HG03439 (cell line): ENCODE data around the gene ZNF692.

Experiments
- ATAC-seq: cut with Tn5 transposase; IDR thresholded peaks from one replicate; pipeline ENCODE4 v1.9.1; 2021; ENCODE audit warnings: mild to moderate bottlenecking, moderate library complexity; ENCODE audit not compliant: unreplicated experiment

ZNF692 gene

GRCh38 chr1:248828845-248829244 is 30.0 kb downstream of the ZNF692 start:
- no peak for ATAC-seq

- peak; percentile 91 for ATAC-seq
Measured at GRCh38 chr1:248825909-248826760, 32.8 kb downstream of the ZNF692 start, which contains the start of gene SH3BP5L. Gene SH3BP5L, minus strand, starts transcription at chr1:248825915. Its CDS starts 980 bp downstream, at chr1:248824935.

DNA sequence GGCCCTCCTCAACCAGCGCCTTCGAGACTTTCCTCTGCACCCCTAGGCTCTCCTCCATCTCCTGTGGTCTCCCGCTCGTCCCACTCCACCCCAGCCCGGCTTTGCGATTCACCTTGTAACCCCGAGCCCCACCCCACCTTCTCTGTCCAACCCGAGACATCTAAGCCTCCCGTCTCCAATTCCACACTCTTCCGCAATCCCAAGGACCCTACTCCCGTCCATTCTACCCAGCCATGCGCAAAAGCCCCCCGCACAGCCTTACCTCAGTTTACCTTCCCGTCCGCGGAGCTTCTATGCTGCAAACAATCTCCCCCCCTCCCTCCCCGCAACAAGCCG is 33.3 kb downstream of the ZNF692 start:
- ATAC-seq: no peak

DNA sequence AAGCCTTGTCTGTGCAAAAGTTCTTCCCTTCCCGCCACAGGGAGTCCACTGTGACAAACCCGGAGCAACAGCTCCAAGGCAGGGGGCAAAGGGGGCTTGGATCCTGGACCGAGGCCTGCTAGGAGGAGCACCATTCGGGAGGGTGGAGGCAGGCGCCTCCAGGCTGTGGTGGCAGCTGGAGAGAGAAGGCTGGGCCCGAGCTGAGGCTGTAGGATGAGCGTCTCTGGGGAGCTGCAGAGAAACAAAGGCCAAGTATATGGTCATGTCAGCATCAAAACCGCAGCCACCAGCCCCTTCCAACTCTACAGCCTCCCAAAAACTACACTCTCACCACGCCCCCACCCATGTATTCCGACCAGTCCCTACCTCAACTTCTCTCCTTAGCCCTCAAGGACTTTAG is 33.7 kb downstream of the ZNF692 start:
- ATAC-seq: no peak

DNA sequence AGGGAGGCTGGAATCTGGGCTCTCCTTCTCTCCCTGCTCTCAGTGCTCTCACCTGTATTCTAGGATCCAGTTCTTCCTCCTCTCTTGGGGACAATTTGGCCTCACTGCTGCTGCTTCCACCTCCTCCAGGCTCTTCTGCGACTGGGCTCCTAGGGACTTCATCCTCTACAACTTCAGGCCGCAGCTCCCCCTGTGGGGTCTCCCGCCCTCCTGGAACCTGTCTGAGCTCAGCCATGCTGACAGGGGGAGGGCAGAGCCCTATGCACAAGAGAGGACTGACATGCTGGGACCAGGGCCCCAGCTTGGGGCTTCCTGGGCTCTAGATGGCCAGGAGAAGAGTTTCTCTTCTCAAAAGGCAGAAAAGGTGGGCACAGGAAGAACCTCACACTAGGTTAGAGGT is 34.2 kb downstream of the ZNF692 start:
- ATAC-seq: no peak

- ATAC-seq: no peak
Measured at GRCh38 chr1:248824301-248824700, 34.6 kb downstream of the ZNF692 start.

- ATAC-seq: no peak
Measured at GRCh38 chr1:248823517-248824001, 35.3 kb downstream of the ZNF692 start.

- ATAC-seq: no peak
Measured at GRCh38 chr1:248822148-248823032, 36.5 kb downstream of the ZNF692 start.

GRCh38 chr1:248821641-248822040 is 37.2 kb downstream of the ZNF692 start:
- no peak for ATAC-seq

GRCh38 chr1:248821101-248821500 is 37.8 kb downstream of the ZNF692 start:
- no peak for ATAC-seq

DNA sequence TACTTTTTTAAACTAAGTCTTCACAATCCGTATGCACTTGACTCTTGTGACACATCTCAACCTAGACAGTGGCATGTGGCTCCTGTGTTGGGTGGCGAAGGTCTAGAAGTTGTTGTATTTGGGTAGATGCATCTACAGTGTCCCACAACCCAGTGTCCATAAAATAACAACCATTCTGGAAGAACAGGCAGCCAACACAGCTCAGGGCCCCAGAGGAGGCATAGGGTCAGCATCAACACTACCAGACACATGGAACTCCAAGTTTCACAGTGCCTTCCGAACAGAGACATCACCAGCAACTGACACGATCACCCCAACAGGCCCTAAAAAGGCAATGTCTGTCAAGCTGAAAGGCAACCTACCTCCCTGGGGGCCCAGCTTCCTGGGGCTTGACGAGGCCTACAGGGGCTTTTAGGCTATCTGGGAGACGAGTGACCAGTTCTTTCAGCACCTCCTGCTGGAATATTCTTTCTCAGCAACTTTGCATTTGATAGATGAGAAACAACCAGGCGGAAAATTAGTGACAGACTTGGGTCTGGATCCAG is 38.8 kb downstream of the ZNF692 start:
- no peak for ATAC-seq

GRCh38 chr1:248818505-248819374 is 40.1 kb downstream of the ZNF692 start:
- ATAC-seq: no peak

DNA sequence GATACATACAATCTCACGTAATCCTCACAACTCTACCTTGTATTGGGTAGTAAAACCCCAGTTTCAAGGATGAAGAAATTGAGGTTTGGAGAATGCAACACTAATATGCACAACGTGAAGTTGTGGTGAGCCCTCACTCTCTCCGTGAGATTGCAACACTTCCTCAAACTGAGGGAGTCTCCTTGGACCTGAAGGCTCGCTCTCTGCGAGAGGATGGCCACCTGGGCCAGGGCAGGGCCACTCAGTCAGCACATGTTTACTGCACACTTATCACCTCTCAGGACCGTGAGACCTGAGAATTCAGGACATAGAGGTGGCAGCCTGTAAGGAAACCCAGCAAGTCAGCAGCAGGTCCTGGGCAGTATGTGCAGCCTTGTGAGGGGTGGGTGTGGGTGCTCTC is 41.8 kb downstream of the ZNF692 start:
- no peak for ATAC-seq

- ATAC-seq: no peak
Measured at GRCh38 chr1:248816042-248816851, 42.6 kb downstream of the ZNF692 start.

GRCh38 chr1:248815407-248816034 is 43.4 kb downstream of the ZNF692 start:
- ATAC-seq: no peak

GRCh38 chr1:248814351-248814750 is 44.5 kb downstream of the ZNF692 start:
- no peak for ATAC-seq

GRCh38 chr1:248813546-248813945 is 45.3 kb downstream of the ZNF692 start:
- no peak for ATAC-seq

DNA sequence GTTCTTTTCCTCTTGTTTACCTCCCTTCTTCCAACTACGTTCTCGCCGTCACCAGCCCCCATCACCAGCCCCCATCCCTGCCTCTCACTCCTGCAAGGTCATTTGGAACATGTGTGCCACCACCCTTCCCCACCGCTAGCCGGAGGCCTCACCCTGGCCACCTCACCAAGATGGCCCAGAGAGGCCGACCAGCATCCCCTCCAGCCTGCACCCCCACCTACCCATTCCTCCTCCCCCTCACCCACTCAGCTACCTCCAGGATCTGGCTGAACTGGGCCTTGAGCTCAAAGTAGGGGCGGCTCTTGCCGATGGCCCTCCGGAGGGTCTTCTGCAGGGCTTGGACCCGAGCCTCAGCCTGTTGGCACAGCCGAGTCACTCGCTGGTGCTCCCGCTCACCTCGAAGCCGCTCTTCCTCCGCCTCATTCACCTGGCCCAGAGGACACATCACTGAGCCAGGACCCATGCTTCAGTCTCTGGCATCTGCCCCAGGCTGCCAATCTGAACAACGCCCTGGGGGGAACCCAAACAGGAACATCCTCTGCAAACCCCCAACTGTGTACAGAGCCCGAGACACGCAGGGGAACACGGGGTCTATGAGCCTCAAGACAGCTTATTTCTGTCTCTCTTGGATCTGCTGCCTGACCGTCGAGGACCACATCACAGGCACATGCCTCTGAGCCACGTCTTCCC is 46.0 kb downstream of the ZNF692 start:
- ATAC-seq: no peak
